BLaER1 treated with 17β-estradiol and CSF1 and Interleukin-3, amounts not matched to agents 10 nM and 100 nM (cell line): Measurements from ENCODE around the gene PDE3A.

ENCODE experiments used
- H3K27ac ChIP-seq, 11 experiments: shearing (Covaris generic); formaldehyde crosslinking; 2 replicates each; pipeline ENCODE4 v1.8.1; 2022
- H3K27me3 ChIP-seq, 11 experiments: shearing (Covaris generic); formaldehyde crosslinking; 2 replicates each; pipeline ENCODE4 v1.8.1; 2022
- H3K36me3 ChIP-seq, 11 experiments: shearing (Covaris generic); formaldehyde crosslinking; 2 replicates each; pipeline ENCODE4 v1.8.1; 2022
- H3K4me1 ChIP-seq, 10 experiments: shearing (Covaris generic); formaldehyde crosslinking; 2 replicates each; pipeline ENCODE4 v1.8.1; 2022
- H3K4me2 ChIP-seq, 11 experiments: shearing (Covaris generic); formaldehyde crosslinking; 2 replicates each; pipeline ENCODE4 v1.8.1; 2022
- H3K4me3 ChIP-seq, 10 experiments: shearing (Covaris generic); formaldehyde crosslinking; 2 replicates each; pipeline ENCODE4 v1.8.1; 2022
- H3K9ac ChIP-seq, 11 experiments: shearing (Covaris generic); formaldehyde crosslinking; 2 replicates each; pipeline ENCODE4 v1.8.1; 2022
- H3K9me3 ChIP-seq, 11 experiments: shearing (Covaris generic); formaldehyde crosslinking; replicated peaks in 1 of 11; 2 replicates each; pipeline ENCODE4 v1.8.1; 2022
- H4K20me1 ChIP-seq, 11 experiments: shearing (Covaris generic); formaldehyde crosslinking; 2 replicates each; pipeline ENCODE4 v1.8.1; 2022
- Cebpa-rat ChIP-seq, 11 experiments: shearing (Covaris generic); IDR thresholded peaks; 2 replicates each; pipeline ENCODE4 v1.8.1; 2022

PDE3A gene

DNA sequence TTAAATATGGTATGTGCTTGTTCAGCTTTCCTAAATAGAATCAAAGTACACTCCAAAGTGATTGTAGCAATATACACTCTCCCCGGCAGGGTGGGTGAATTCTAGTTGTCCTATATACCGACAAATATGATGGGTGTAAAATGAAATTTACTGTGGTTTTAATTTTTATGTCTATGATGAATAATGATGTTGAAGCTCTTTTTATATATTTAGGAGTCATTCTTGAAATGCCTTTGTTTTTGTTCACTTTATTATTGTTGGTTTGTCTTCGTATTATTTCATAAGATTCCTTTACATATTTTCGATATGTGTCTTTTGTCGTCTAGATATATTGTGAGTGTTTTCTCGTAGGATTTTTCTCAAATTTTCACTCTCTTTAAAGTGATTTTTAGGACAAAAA, 105.7 kb downstream of the PDE3A start:
- Histone ChIP-seq H3K4me2 (no peak overlapping the region), H4K20me1 (no peaks in the 10 kb centered on the region), H3K4me1 (no peaks in the 10 kb centered on the region), H3K27ac (no peak overlapping the region), H3K9ac (no peak overlapping the region), H3K4me3 (no peak overlapping the region), H3K27me3 (no peaks in the 10 kb centered on the region), H3K36me3 (no peaks in the 10 kb centered on the region), H3K9me3 (no peaks in the 10 kb centered on the region)
- no peak for TF ChIP-seq Cebpa-rat (IDR thresholded peaks at IDR 0.05)

DNA sequence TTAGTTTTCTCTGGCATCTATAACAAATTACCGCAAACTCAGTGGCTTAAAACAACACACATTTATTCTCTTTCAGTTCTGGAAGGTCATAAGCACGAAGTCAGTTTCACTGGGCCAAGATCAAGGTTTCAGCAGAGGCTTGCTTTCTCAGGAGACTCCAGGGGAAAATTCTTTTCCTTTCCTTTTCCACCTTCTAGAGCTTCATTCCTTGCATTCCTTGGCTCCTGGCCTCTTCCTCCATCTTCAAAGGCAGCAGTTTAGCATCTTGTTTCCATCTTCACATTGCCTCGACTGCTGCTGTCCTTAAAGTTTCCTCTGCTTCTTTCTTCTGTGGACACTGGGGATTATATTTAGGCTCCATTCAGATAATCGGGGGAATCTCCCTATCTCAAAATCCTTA, 106.1 kb downstream of the PDE3A start:
- Histone ChIP-seq H3K4me2 (no peak overlapping the region), H3K4me3 (no peak overlapping the region), H3K9me3 (no peaks in the 10 kb centered on the region), H3K9ac (no peak overlapping the region), H3K36me3 (no peaks in the 10 kb centered on the region), H4K20me1 (no peaks in the 10 kb centered on the region), H3K27ac (no peak overlapping the region), H3K27me3 (no peaks in the 10 kb centered on the region), H3K4me1 (no peaks in the 10 kb centered on the region)
- no peak for TF ChIP-seq Cebpa-rat (IDR thresholded peaks at IDR 0.05)

DNA sequence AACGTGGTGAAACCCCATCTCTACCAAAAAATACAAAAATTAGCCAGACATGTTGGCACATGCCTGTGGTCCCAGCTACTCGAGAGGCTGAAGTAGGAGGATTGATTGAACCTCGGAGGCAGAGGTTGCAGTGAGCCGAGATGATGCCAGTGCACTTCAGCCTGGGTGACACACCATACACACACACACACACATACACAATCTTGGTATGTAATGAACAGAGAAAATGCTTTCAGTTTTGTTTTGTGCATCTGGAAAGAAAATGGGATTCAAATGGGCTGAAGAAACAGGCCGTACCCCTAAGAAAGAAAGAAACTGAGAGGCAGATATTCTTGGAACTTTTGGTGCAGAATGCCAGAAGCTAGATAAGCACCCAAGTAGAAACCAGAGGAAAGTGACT, 107.2 kb downstream of the PDE3A start:
- Histone ChIP-seq H3K4me3 (no peak overlapping the region), H3K36me3 (no peaks in the 10 kb centered on the region), H3K4me1 (no peaks in the 10 kb centered on the region), H3K9me3 (no peaks in the 10 kb centered on the region), H4K20me1 (no peaks in the 10 kb centered on the region), H3K9ac (no peak overlapping the region), H3K27me3 (no peaks in the 10 kb centered on the region), H3K4me2 (no peak overlapping the region), H3K27ac (no peak overlapping the region)
- TF ChIP-seq Cebpa-rat (IDR thresholded peaks at IDR 0.05), result no peak

DNA sequence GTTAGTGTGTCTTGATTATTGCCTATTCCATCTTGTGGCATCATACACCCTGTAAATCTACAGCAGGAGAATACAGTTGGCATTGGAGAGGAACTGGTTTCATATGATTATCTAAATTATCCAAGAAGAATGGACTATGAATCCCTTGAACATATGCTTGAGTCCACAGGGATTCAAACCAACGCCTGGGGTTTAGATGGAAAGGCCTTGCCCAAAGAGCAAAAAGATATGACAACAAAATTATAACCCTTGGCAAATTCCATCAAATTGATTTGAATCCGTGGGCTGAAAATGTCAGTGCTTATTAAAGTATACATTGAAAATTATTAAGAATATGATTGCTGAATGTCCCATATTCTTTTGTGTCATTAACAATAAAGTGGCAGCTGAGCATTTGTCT, 108.2 kb downstream of the PDE3A start:
- Histone ChIP-seq H3K27me3 (no peaks in the 10 kb centered on the region), H4K20me1 (no peaks in the 10 kb centered on the region), H3K4me1 (no peaks in the 10 kb centered on the region), H3K4me3 (no peak overlapping the region), H3K36me3 (no peaks in the 10 kb centered on the region), H3K9me3 (no peaks in the 10 kb centered on the region), H3K27ac (no peak overlapping the region), H3K4me2 (no peak overlapping the region), H3K9ac (no peak overlapping the region)
- TF ChIP-seq Cebpa-rat (IDR thresholded peaks at IDR 0.05), result no peak

DNA sequence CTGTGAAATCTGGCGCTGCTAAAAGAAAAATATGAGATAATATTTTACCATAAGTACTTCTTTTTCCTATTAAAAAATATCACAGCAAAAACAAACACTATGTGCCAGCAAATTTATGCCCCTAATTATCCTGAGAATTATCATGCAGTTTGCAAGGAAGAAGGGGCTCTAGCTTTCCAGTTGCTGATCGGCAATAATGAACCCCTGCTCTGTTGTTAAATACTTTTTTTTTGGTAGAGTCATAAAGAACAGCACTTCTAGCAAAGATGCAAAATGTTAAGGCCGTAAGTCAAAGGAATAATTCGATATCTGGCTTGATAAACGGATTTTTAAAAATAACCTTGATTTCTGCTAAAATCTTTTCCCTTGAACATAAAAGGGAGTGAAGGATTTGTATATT, 108.9 kb downstream of the PDE3A start:
- Histone ChIP-seq H3K4me3 (no peak overlapping the region), H3K27ac (no peak overlapping the region), H3K27me3 (no peaks in the 10 kb centered on the region), H3K9me3 (no peaks in the 10 kb centered on the region), H3K9ac (no peak overlapping the region), H3K36me3 (no peaks in the 10 kb centered on the region), H3K4me1 (no peaks in the 10 kb centered on the region), H4K20me1 (no peaks in the 10 kb centered on the region), H3K4me2 (no peak overlapping the region)
- no peak for TF ChIP-seq Cebpa-rat (IDR thresholded peaks at IDR 0.05)

DNA sequence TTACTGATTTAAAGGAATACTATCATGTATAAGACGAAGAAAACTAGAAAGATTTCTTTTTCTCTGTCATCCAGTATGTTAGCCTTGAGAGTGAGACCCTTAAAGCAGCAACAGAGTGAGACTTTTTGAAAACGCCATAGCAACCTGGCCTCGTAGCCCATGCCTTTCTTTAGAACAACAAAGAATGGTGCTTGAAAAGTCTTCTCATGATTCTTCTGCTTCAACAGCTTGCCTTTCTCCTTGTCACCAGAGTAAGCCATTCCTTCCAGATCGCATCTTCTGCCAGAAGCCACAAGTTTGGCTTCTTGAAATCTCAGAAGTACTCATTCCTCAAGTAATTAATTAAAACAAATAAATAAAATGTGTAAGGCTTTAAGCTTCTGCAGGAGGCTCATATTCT, 109.3 kb downstream of the PDE3A start:
- H4K20me1 ChIP-seq, result no peaks in the 10 kb centered on the region
- no peaks in the 10 kb centered on the region for H3K4me1 ChIP-seq
- H3K36me3 ChIP-seq, result no peaks in the 10 kb centered on the region
- no peak overlapping the region for H3K27ac ChIP-seq
- no peak for TF ChIP-seq Cebpa-rat (IDR thresholded peaks at IDR 0.05)
- H3K9me3 ChIP-seq, result no peaks in the 10 kb centered on the region
- no peak overlapping the region for H3K4me2 ChIP-seq
- no peak overlapping the region for H3K9ac ChIP-seq
- no peak overlapping the region for H3K4me3 ChIP-seq
- H3K27me3 ChIP-seq, result no peaks in the 10 kb centered on the region

DNA sequence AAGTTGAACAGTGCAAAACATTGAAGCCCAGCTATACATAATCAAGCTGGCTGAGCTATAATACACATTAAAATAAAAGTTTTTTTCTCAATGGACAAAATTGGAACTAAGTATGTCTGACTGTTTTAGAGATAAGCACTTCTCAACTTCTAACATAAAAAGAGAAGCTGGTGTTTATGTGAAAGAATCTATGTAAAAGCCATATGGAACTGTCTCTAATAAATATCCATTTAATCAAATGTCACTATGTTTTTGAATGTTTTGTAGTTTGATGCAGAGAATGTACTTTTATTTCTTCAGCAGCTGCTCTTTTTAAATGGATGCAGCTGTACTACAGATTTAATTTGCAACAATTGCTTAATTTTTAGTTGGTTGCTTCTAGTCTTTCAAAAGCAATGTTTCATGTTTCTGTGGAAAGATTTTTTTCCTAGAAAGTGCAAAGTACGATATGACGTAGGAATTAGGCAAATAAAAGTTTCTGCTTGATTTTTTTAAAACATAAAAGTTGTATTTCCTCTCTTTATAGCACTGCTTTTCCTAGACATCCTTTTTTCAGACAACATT, 114.2 kb downstream of the PDE3A start:
- no peak overlapping the region for H3K4me3 ChIP-seq
- H3K27me3 ChIP-seq, result no peaks in the 10 kb centered on the region
- H4K20me1 ChIP-seq, result no peaks in the 10 kb centered on the region
- no peaks in the 10 kb centered on the region for H3K9me3 ChIP-seq
- TF ChIP-seq Cebpa-rat (IDR thresholded peaks at IDR 0.05), result no peak
- no peaks in the 10 kb centered on the region for H3K4me1 ChIP-seq
- H3K4me2 ChIP-seq, result no peak overlapping the region
- no peaks in the 10 kb centered on the region for H3K36me3 ChIP-seq
- no peak overlapping the region for H3K27ac ChIP-seq
- H3K9ac ChIP-seq, result no peak overlapping the region

DNA sequence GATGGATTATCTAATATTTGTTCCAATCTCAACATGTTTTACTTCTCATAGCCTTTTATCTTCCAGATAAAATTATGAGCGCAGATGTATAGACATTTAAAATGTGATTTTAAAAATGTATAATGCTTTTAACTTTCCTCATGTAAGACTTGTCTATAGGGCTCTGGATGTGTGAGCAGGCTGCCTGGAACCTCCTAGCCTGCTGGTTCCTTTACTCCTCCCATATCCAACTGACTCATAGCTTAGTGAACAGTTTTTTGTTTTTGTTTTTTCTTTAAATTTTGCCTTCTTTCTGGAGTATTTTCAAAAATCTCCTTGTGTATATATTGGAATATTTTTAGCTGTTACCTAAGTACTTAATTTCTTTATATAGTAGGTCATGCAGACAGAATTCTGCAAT, 115.4 kb downstream of the PDE3A start:
- no peak for TF ChIP-seq Cebpa-rat (IDR thresholded peaks at IDR 0.05)
- Histone ChIP-seq H3K4me2 (no peak overlapping the region), H3K36me3 (no peaks in the 10 kb centered on the region), H3K4me3 (no peak overlapping the region), H3K27ac (no peak overlapping the region), H4K20me1 (no peaks in the 10 kb centered on the region), H3K9me3 (no peaks in the 10 kb centered on the region), H3K27me3 (no peaks in the 10 kb centered on the region), H3K4me1 (no peaks in the 10 kb centered on the region), H3K9ac (no peak overlapping the region)

DNA sequence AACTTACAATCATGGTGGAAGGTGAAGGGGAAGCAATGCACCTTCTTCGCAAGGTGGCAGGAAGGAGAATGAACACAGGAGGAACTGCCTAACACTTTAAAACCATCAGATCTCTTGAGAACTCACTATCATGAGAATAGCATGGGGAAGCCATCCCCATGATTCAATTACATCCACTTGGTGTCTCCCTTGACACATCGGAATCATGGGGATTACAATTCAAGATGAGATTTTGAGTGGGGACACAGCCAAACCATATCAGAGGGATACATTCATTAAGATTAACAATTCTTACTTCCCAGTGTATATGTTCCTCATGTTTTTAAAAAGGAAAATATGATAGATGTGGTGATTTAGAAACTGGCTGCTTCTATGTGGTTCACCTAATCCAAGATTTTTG, 117.9 kb downstream of the PDE3A start:
- Histone ChIP-seq H3K4me2 (no peak overlapping the region), H3K4me1 (no peaks in the 10 kb centered on the region), H3K36me3 (no peaks in the 10 kb centered on the region), H3K27ac (no peak overlapping the region), H4K20me1 (no peaks in the 10 kb centered on the region), H3K9me3 (0 out of 22 replicates have a peak, but pooled peaks cover 0 to under 1% (median 0%) of the 10 kb centered on the region in 11 experiments), H3K4me3 (no peak overlapping the region), H3K9ac (no peak overlapping the region), H3K27me3 (no peaks in the 10 kb centered on the region)
- no peak for TF ChIP-seq Cebpa-rat (IDR thresholded peaks at IDR 0.05)

DNA sequence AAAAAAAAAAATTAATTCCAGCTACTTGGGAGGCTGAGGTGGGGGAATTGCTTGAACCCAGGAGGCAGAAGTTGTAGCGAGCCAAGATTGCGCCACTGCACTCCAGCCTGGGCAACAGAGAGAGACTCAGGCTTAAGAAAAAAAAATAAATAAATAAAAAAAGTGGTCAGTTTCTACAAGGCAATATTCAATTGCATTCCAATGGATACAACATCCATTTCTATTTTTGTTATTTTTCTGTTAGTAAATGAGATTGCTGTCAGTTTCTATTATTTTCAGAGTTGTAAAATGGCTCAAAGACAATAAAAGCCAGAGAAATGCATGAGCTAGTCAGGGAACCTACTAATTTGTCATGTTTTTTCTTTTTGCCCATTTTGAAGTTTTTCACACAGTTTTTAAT, 119.2 kb downstream of the PDE3A start:
- H3K4me3 ChIP-seq, result no peak overlapping the region
- no peak overlapping the region for H3K9ac ChIP-seq
- no peaks in the 10 kb centered on the region for H3K36me3 ChIP-seq
- no peak for TF ChIP-seq Cebpa-rat (IDR thresholded peaks at IDR 0.05)
- no peaks in the 10 kb centered on the region for H4K20me1 ChIP-seq
- H3K27me3 ChIP-seq, result no peaks in the 10 kb centered on the region
- peaks cover 0 to 4% (median 0%) of the 10 kb centered on the region in 11 experiments; a peak in 1 of 22 replicates for H3K9me3 ChIP-seq
- H3K27ac ChIP-seq, result no peak overlapping the region
- H3K4me2 ChIP-seq, result no peak overlapping the region
- H3K4me1 ChIP-seq, result peaks cover 0 to 10% (median 8%) of the 10 kb centered on the region in 10 experiments; a peak in 16 of 20 replicates
